ENCODE measurements around the gene SDC4. TPM values are rescaled to one million over a fixed set of nuclear protein-coding genes. Genes with fewer than 3 reads are reported as not detected.

SDC4 gene
- total and polyA plus RNA-seq, 10 of the 15 experiments (the other 5 are each of a cell fraction or from before 2014, with no cell fraction given): 0.52 to 11.3 (median 1.4) TPM

DNA sequence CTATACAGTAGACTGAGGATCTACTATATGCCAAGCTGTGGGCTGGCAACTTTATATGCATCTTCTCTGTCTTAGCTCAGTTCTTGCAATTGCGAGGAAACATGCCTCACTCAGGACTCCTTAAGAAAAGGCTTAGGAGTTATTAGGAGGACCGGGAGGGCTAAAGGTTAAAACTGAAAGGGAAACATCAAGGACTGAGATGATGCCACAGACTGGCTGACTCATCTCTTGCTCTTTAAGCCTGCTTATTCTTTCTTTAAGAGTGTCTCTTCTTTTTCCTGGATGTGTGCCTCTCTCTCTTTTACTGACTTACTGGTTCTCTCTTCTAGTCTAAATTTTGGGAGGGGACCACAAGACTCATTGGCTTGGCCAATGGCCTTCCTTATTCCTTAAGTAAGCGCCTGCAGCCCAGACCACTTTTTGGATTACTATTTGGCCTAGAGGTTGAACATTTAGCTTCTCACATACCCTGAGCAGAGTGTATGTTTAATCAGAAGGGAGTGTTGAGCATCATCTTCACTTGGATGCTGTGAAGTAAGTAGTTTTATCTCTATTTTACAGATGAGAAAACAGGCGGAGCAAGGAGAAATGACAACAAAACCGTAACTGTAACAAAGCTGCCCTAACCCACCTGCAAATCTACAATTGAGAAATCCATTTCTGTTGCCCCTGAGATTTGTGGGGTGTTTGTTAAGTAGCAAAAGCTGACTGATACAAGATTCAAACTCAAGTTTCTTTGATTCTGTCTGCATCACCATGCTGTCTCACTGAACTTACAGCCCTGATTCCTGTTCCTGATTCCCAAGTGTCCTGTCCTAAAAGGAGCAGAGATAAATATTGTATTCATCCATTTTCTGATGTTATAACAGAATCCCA lies 7.2 kb upstream of the SDC4 start:
- RAD21 ChIA-PET (ENCODE audit: unreplicated experiment): no interaction called here
- no peaks in the 10 kb centered on the region for H4K20me1 ChIP-seq (ENCODE audit: control insufficient read depth, insufficient read depth)
- WGBS (ENCODE audit: insufficient coverage, insufficient replicate concordance, low lambda C conversion rate, missing lambda C conversion rate): 12% methylated on average over 5 of the region's 5 CpGs

More for the DNA sequence above, 7.2 kb upstream of the SDC4 start:
- no peak overlapping the region for H2AFZ ChIP-seq (ENCODE audit: control insufficient read depth, low read depth, low read length)
- intact Hi-C loops (cut with micrococcal nuclease; ENCODE audit: unreplicated experiment) (no loop called here), in situ Hi-C loops (cut with MboI) (no loop called here)
- TF ChIP-seq JUNB (IDR thresholded peaks at IDR 0.05) (no peak), SRF (IDR thresholded peaks at IDR 0.05; ENCODE audit: low read depth in 2 of 2, low read length in 2 of 2) (no peak), SMAD5 (IDR thresholded peaks at IDR 0.05; ENCODE audit: low read depth) (no peak), DPF2 (IDR thresholded peaks at IDR 0.05) (no peak), NFYA (IDR thresholded peaks at IDR 0.05; ENCODE audit: borderline replicate concordance, low read depth, low read length) (no peak), MYC (IDR thresholded peaks at IDR 0.05; ENCODE audit: insufficient read depth, insufficient read length, insufficient replicate concordance, low read length, severe bottlenecking) (no peak), FOS (IDR thresholded peaks at IDR 0.05; ENCODE audit: borderline replicate concordance, extremely low read depth, insufficient read length) (no peak), BCL11A (IDR thresholded peaks at IDR 0.05; ENCODE audit: low read depth, low read length) (no peak), SIN3A (IDR thresholded peaks at IDR 0.05; ENCODE audit: low read depth, low read length) (no peak), EGR1 (IDR thresholded peaks at IDR 0.05; ENCODE audit: borderline replicate concordance in 1 of 2, low read depth in 2 of 2, low read length in 2 of 2) (no peak)
- TF ChIP-seq, protein P1, sequence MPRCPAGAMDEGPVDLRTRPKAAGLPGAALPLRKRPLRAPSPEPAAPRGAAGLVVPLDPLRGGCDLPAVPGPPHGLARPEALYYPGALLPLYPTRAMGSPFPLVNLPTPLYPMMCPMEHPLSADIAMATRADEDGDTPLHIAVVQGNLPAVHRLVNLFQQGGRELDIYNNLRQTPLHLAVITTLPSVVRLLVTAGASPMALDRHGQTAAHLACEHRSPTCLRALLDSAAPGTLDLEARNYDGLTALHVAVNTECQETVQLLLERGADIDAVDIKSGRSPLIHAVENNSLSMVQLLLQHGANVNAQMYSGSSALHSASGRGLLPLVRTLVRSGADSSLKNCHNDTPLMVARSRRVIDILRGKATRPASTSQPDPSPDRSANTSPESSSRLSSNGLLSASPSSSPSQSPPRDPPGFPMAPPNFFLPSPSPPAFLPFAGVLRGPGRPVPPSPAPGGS (IDR thresholded peaks at IDR 0.05; ENCODE audit: borderline replicate concordance, insufficient read depth, low read depth, low read length, poor library complexity, severe bottlenecking): no peak
- TF ChIP-seq, protein P2, sequence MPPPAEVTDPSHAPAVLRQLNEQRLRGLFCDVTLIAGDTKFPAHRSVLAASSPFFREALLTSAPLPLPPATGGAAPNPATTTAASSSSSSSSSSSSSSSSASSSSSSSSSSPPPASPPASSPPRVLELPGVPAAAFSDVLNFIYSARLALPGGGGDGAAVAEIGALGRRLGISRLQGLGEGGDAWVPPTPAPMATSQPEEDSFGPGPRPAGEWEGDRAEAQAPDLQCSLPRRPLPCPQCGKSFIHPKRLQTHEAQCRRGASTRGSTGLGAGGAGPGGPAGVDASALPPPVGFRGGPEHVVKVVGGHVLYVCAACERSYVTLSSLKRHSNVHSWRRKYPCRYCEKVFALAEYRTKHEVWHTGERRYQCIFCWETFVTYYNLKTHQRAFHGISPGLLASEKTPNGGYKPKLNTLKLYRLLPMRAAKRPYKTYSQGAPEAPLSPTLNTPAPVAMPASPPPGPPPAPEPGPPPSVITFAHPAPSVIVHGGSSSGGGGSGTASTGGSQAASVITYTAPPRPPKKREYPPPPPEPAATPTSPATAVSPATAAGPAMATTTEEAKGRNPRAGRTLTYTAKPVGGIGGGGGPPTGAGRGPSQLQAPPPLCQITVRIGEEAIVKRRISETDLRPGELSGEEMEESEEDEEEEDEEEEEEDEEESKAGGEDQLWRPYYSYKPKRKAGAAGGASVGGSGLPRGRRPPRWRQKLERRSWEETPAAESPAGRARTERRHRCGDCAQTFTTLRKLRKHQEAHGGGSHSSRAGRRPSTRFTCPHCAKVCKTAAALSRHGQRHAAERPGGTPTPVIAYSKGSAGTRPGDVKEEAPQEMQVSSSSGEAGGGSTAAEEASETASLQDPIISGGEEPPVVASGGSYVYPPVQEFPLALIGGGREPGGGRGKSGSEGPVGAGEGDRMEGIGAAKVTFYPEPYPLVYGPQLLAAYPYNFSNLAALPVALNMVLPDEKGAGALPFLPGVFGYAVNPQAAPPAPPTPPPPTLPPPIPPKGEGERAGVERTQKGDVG (CRISPR knock-in tag; IDR thresholded peaks at IDR 0.05): no peak
- TF ChIP-seq, protein P3, sequence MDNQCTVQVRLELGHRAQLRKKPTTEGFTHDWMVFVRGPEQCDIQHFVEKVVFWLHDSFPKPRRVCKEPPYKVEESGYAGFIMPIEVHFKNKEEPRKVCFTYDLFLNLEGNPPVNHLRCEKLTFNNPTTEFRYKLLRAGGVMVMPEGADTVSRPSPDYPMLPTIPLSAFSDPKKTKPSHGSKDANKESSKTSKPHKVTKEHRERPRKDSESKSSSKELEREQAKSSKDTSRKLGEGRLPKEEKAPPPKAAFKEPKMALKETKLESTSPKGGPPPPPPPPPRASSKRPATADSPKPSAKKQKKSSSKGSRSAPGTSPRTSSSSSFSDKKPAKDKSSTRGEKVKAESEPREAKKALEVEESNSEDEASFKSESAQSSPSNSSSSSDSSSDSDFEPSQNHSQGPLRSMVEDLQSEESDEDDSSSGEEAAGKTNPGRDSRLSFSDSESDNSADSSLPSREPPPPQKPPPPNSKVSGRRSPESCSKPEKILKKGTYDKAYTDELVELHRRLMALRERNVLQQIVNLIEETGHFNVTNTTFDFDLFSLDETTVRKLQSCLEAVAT (IDR thresholded peaks at IDR 0.05): no peak
- ChIA-PET SMC1A (ENCODE audit: uncharacterized antibody, unreplicated experiment) (interaction anchor here (0.8 to 1.0 kb wide), 5 partner anchors 8 to 81 kb away, joined by 3 to 4 read pairs (median 3); no protein-coding TSS in a partner anchor), CTCF (interaction anchor here (0.8 to 6.3 kb wide), 4 partner anchors 18 to 94 kb away, joined by 3 to 35 read pairs (median 6); no protein-coding TSS in a partner anchor), POLR2A (no interaction called here)
- no peaks in the 10 kb centered on the region for H3K9me3 ChIP-seq (replicated peaks; ENCODE audit: control insufficient read depth, insufficient read depth, low read length)
- no peak overlapping the region for H3K27ac ChIP-seq (ENCODE audit: control insufficient read depth, insufficient read depth)
- no peak overlapping the region for H3K4me2 ChIP-seq (ENCODE audit: control insufficient read depth, insufficient read depth)
- FAIRE-seq (no peak), DNase-seq (ENCODE audit: low read depth, low spot score) (no peak), ATAC-seq (peak; percentile 80)
- H3K4me3 ChIP-seq: no peak overlapping the region
- H3K79me2 ChIP-seq (ENCODE audit: control insufficient read depth, insufficient read depth, low read length): no peaks in the 10 kb centered on the region
- no peaks in the 10 kb centered on the region for H3K27me3 ChIP-seq (replicated peaks in 1 of 2; ENCODE audit: control insufficient read depth in 2 of 2, insufficient read depth in 2 of 2, low read length in 1 of 2)
- H3K4me1 ChIP-seq (ENCODE audit: control insufficient read depth, insufficient read depth, low read length): peaks cover 8% of the 10 kb centered on the region
- no TSS peak for BruUV-seq (replicated peaks)
- no peak overlapping the region for H3K9ac ChIP-seq (ENCODE audit: control insufficient read depth, insufficient read depth, low read length)
- H3K36me3 ChIP-seq (ENCODE audit: control insufficient read depth in 2 of 2, insufficient read depth in 2 of 2, low read length in 1 of 2): no peaks in the 10 kb centered on the region

Measured in GM12878 (cell line).